Activated CD4-positive, alpha-beta T cell treated with anti-CD3 and anti-CD28 coated beads, Interleukin-2, Interleukin-4, amounts not matched to agents 100 ng/mL and 50 ng/mL, durations not matched to agents 16 hours and 8 hours (primary cell): ENCODE results near the gene KLHL4.
A peak's percentile ranks its signal among the peaks of the same experiment; 100 is the strongest.
"Not testable (repeated sequence)": the region's sequence is repeated elsewhere in the genome, so short reads cannot be mapped to it uniquely, and the experiment has no call there.

Source experiments
- DNase-seq: peaks from one replicate; pipeline ENCODE4 v3.0.0-alpha.2; 2020; ENCODE audit warnings: low spot score

The KLHL4 gene

GRCh38 chrX:87661761-87662160, 144.2 kb downstream of the KLHL4 start:
- DNase-seq, result no peak

- no peak for DNase-seq
Observed at GRCh38 chrX:87663421-87663820, 145.8 kb downstream of the KLHL4 start.

- peak; percentile 7 for DNase-seq
Observed at GRCh38 chrX:87664381-87664780, 146.8 kb downstream of the KLHL4 start.

- no peak for DNase-seq
Observed at GRCh38 chrX:87679849-87680248, 162.2 kb downstream of the KLHL4 start.

- DNase-seq, result no peak
Observed at GRCh38 chrX:87687703-87688102, 170.1 kb downstream of the KLHL4 start.

- not testable (repeated sequence) for DNase-seq
Observed at GRCh38 chrX:87688113-87688748, 170.6 kb downstream of the KLHL4 start.

- DNase-seq, result not testable (repeated sequence)
Observed at GRCh38 chrX:87689218-87689617, 171.6 kb downstream of the KLHL4 start.

- DNase-seq, result no peak
Observed at GRCh38 chrX:87693204-87693603, 175.6 kb downstream of the KLHL4 start.

GRCh38 chrX:87697409-87697808, 179.8 kb downstream of the KLHL4 start:
- no peak for DNase-seq

- DNase-seq, result no peak
Observed at GRCh38 chrX:87702795-87703194, 185.2 kb downstream of the KLHL4 start.

- not testable (repeated sequence) for DNase-seq
Observed at GRCh38 chrX:87703469-87703868, 185.9 kb downstream of the KLHL4 start.

GRCh38 chrX:87706134-87706533, 188.5 kb downstream of the KLHL4 start:
- DNase-seq, result no peak

- no peak for DNase-seq
Observed at GRCh38 chrX:87710580-87710979, 193.0 kb downstream of the KLHL4 start.
